Measurements from ENCODE around the gene ANGPTL8.

The ANGPTL8 gene

DNA sequence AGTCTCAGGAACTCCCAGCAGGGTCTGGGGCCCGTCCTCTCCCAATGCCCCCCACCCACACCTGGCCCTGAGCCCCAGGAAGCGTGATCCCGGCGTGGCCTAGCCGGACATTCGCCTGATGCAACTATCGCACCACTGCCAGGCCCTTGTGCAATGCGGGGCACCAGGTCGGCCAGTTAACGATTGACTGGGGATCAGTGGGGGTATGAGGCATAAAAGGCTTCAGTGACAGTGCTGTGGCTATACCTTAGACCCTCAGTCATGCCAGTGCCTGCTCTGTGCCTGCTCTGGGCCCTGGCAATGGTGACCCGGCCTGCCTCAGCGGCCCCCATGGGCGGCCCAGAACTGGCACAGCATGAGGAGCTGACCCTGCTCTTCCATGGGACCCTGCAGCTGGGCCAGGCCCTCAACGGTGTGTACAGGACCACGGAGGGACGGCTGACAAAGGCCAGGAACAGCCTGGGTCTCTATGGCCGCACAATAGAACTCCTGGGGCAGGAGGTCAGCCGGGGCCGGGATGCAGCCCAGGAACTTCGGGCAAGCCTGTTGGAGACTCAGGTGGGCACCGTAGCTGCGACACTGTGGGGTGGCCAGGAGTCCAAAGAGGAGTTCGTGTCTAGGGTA is at the start of gene ANGPTL8:
TSS of gene ANGPTL8 (plus strand) at position 243 of the 624 bp plus-strand sequence. CDS start at position 262, 19 bp downstream.
- TF ChIP-seq GATA3 (IDR thresholded peaks at IDR 0.05; ENCODE audit: low read depth, low read length) = no peak
- TF ChIP-seq GATA2 (IDR thresholded peaks at IDR 0.05; ENCODE audit: low read depth, low read length) = no peak

DNA sequence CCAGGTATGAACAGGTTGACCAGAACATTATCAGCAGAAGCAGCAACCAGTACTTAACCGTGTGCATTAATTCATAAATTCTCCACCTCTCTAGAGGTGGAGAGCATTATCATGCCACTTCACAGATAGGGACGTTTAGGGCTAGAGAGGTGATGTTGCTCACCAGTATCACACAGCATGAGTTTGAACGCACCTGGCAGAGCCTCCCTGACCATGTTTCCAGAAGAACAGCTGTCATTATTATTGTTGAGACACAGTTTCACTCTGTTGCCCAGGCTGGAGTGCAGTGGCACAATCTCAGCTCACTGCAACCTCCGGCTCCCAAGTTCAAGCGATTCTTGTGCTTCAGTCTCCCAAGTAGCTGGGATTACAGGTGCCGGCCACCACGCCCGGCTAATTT is 48.9 kb upstream of the ANGPTL8 start:
- TF ChIP-seq GATA3 (IDR thresholded peaks at IDR 0.05; ENCODE audit: low read depth, low read length) (no peak), GATA2 (IDR thresholded peaks at IDR 0.05; ENCODE audit: low read depth, low read length) (no peak)

- TF ChIP-seq GATA3 (IDR thresholded peaks at IDR 0.05; ENCODE audit: low read depth, low read length) (no peak), GATA2 (IDR thresholded peaks at IDR 0.05; ENCODE audit: low read depth, low read length) (no peak)
These were observed 48.1 kb upstream of the ANGPTL8 start for GRCh38 chr19:11191273-11191755.

DNA sequence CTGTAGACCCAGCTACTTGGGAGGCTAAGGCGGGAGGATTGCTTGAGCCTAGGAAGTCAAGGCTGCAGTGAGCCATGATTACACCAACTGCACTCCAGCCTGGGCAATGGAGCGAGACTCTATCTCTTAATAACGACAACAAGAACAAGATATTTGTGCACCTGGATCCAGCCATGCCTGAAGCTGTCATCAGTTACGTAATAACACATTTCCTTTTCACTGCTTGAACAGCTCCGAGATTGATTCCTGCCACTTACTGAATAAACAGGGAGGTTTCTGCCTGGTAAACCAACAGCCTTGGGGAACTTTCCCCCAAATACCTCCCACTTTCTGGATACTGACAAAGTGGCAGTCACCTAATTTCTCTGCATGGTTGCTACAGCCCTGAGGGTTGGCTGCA is 47.5 kb upstream of the ANGPTL8 start:
- TF ChIP-seq GATA2 (IDR thresholded peaks at IDR 0.05; ENCODE audit: low read depth, low read length) (no peak), GATA3 (IDR thresholded peaks at IDR 0.05; ENCODE audit: low read depth, low read length) (no peak)

DNA sequence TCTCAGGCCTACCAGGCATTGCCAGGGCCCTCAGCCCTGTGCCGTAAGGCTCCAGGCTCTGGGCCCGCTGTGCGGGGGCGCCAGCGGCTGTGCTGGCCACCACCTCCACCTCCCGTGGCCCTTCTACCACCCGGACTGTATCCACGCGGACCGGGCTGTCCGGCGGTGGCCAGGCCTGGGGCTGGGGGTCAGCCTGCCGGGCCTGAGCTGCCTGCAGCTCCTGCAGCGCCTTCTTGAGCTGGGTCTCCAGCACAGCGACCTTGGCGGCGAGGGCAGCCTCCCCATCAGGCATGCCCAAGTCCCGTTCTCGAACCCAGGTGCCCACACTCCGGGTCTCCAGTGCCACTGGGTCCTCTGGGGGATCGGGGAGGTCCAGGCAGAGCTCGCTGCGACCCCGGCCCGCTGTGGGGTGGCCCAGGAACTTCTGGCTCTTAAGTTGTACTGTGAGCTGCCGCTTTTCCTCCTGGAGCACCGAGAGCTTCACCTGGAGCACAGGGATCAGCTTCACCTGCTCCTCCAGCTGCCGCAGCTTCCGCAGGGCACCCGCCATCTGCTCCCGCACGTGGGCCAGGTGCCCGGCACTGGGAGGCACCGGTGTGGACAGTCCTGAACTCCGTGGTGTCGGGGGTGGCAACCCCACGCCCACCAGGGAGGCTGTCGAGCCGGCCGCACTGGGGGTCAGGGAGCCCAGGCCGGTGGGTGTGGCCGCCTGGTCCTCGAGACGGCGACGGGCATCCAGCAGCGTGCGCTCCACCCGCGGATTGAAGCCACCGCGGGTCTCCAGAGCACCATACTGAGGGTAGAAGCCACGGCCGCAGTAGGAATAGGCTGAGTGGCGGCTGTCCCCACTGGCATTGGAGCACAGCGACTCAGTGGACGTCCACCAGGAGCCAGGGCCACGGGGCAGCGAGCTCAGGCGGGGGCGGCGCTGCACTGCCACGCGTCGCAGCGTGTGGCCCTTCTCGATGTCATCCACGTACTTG is 46.2 kb upstream of the ANGPTL8 start:
- TF ChIP-seq GATA3 (IDR thresholded peaks at IDR 0.05; ENCODE audit: low read depth, low read length) (no peak), GATA2 (IDR thresholded peaks at IDR 0.05; ENCODE audit: low read depth, low read length) (no peak)

DNA sequence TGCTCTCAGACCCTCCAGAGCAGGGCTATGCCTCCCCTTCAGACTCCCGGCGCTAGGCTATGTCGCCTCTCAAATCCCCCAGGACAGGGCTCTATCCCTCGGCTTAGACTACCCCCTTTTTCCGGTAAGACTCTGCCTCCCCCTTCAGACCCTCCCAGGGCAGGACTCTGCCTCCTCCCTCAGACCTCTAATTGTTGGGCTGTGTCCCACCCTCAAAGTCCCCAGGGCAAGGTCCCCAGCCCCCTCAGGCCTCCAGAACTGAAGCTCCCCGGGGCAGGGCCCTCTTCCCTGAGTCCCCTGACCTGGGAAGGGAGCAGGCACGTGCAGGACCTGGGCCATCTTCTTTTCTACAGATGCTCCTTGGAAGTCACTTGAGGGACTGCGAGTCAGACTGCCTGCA is 45.2 kb upstream of the ANGPTL8 start:
- TF ChIP-seq GATA3 (IDR thresholded peaks at IDR 0.05; ENCODE audit: low read depth, low read length) = no peak
- TF ChIP-seq GATA2 (IDR thresholded peaks at IDR 0.05; ENCODE audit: low read depth, low read length) = no peak

DNA sequence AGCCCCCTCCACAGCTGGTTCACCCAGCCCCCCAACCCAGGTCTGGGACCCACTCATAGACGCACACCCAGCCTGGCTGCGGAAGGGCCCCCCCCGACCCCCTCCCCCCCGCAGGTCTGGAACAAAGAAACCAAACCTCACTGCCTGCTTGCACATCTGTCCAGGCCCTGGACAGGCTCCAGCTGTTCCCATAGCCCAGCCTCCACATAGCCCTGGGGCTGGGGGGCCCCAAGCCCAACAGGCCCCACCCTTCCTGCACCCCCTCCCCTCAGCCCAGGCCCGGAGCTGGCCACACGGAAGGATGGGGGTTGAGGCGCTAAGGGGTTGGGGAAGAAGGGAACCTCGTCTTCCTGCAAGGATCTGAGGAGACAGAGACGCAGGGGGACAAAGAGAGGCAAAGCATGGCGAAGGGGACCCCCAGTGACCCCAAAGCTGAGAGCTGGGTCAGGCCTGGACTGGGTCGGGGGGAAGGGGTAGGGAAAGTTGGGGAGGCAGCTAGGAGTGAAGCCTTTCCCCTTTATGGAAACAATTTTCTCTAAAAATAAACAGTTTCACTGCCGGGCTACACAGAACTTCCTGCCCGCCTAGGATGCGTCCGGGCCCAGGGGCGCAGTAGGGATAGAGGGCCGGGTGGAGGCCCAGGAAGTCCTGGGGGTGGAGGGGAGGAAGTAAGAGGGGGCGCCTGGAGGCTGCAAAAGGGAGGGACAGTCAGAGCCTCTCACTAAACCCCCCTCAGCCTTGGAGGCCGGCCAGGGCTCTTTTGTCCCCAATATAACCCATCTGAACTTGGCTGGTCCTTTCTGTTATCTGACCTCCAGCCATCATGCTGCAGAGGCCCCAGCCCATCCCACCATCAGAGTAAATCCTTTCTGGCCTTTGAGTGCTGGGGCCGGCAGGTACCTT is 44.5 kb upstream of the ANGPTL8 start:
- TF ChIP-seq GATA2 (IDR thresholded peaks at IDR 0.05; ENCODE audit: low read depth, low read length) = no peak
- TF ChIP-seq GATA3 (IDR thresholded peaks at IDR 0.05; ENCODE audit: low read depth, low read length) = no peak

GRCh38 chr19:11195681-11196080 is 43.7 kb upstream of the ANGPTL8 start:
- no peak for TF ChIP-seq GATA2 (IDR thresholded peaks at IDR 0.05; ENCODE audit: low read depth, low read length)
- no peak for TF ChIP-seq GATA3 (IDR thresholded peaks at IDR 0.05; ENCODE audit: low read depth, low read length)

- TF ChIP-seq GATA2 (IDR thresholded peaks at IDR 0.05; ENCODE audit: low read depth, low read length) (no peak), GATA3 (IDR thresholded peaks at IDR 0.05; ENCODE audit: low read depth, low read length) (no peak)
These were observed 42.8 kb upstream of the ANGPTL8 start for GRCh38 chr19:11196406-11197287.

- TF ChIP-seq GATA3 (IDR thresholded peaks at IDR 0.05; ENCODE audit: low read depth, low read length) (no peak), GATA2 (IDR thresholded peaks at IDR 0.05; ENCODE audit: low read depth, low read length) (no peak)
These were observed 41.9 kb upstream of the ANGPTL8 start, which contains the start of gene KANK2 for GRCh38 chr19:11197291-11198174. Gene KANK2 (minus strand): TSS chr19:11197545. CDS start chr19:11194511, 3,034 bp downstream.

GRCh38 chr19:11198175-11198534 is 41.3 kb upstream of the ANGPTL8 start:
- TF ChIP-seq GATA2 (IDR thresholded peaks at IDR 0.05; ENCODE audit: low read depth, low read length) (no peak), GATA3 (IDR thresholded peaks at IDR 0.05; ENCODE audit: low read depth, low read length) (no peak)
